Measurements from ENCODE around the gene ERG.

DNA sequence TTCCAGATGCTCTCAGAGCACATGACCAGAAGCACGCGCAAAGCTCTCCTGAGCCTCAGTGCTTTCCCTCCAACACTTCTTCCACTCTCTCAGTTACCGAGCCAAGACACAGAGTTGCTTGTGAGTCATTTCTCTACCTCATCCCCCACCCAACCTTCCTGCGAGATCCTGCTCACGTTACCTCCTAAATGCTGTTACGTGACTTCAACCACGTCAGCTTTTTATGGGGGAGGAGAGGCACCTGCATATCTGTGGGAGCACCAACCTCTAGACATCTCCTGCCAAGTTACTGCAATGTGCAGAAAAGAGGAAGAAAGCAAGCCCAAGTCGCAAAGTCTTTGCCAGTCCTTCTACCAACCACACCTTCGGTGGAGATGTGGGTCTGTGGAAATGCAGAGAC is 27.2 kb upstream of the ERG start:
- TF ChIP-seq, protein P1, sequence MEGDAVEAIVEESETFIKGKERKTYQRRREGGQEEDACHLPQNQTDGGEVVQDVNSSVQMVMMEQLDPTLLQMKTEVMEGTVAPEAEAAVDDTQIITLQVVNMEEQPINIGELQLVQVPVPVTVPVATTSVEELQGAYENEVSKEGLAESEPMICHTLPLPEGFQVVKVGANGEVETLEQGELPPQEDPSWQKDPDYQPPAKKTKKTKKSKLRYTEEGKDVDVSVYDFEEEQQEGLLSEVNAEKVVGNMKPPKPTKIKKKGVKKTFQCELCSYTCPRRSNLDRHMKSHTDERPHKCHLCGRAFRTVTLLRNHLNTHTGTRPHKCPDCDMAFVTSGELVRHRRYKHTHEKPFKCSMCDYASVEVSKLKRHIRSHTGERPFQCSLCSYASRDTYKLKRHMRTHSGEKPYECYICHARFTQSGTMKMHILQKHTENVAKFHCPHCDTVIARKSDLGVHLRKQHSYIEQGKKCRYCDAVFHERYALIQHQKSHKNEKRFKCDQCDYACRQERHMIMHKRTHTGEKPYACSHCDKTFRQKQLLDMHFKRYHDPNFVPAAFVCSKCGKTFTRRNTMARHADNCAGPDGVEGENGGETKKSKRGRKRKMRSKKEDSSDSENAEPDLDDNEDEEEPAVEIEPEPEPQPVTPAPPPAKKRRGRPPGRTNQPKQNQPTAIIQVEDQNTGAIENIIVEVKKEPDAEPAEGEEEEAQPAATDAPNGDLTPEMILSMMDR (IDR thresholded peaks at IDR 0.05): no peak
- TF ChIP-seq POLR2A (IDR thresholded peaks at IDR 0.05): no peak
